Activated CD8-positive, alpha-beta memory T cell treated with anti-CD3 and anti-CD28 coated beads, Interleukin-2, amount 10 ng/mL, durations not matched to agents 7 days and 5 days (primary cell): ENCODE results near the gene PCDHGA1. TPM values are rescaled to one million over a fixed set of nuclear protein-coding genes. Genes with fewer than 3 reads are reported as not detected.

Experiments
- ATAC-seq: fragments of 150-1000 bp; cut with Tn5 transposase; one replicate; pipeline ENCODE4 v1.10.0; 2021; ENCODE audit warnings: moderate library complexity
- CTCF ChIA-PET: fragments of 350-600 bp; sonication (Branson Sonifier 250); formaldehyde crosslinking; loops from one replicate; lab custom pipeline; 2021; ENCODE audit warnings: antibody characterized with exemption; lab: Charles Lee
- DNase-seq: peaks from one replicate; pipeline ENCODE4 v3.0.0-alpha.2; 2020
- H3K27ac Mint-ChIP-seq: one replicate; pipeline ENCODE4 v1.8.0; 2021; ENCODE audit warnings: mild to moderate bottlenecking, mixed read lengths
- H3K27me3 Mint-ChIP-seq: one replicate; pipeline ENCODE4 v1.8.0; 2021; ENCODE audit warnings: mixed read lengths
- H3K36me3 Mint-ChIP-seq: one replicate; pipeline ENCODE4 v1.8.0; 2021; ENCODE audit warnings: mild to moderate bottlenecking, mixed read lengths
- H3K4me1 Mint-ChIP-seq: one replicate; pipeline ENCODE4 v1.8.0; 2021; ENCODE audit warnings: mixed read lengths
- H3K4me3 Mint-ChIP-seq: one replicate; pipeline ENCODE4 v1.8.0; 2021; ENCODE audit warnings: mild to moderate bottlenecking, moderate library complexity, mixed read lengths
- H3K9me3 Mint-ChIP-seq: one replicate; pipeline ENCODE4 v1.8.0; 2022; ENCODE audit warnings: low read depth, mixed read lengths
- total RNA-seq, 2 experiments: library from RNA; stranded (reverse); gene quantifications; one replicate each; pipeline ENCODE4 v1.2.3, GENCODE V29; 2021

The PCDHGA1 gene
- total RNA-seq, 2 experiments from 2014 or later: not detected

GRCh38 chr5:141355641-141356040 lies 25.3 kb downstream of the PCDHGA1 start:
- CTCF ChIA-PET: interaction anchor here (0.8 to 1.2 kb wide), 6 partner anchors 11 to 202 kb away, joined by 3 to 8 read pairs (median 4); partner anchors contain the start of genes PCDHGA1, PCDHGA11, PCDHGA3 and PCDHGB3
- peaks cover 8% of the 10 kb centered on the region for H3K36me3 Mint-ChIP-seq
- no peak overlapping the region for H3K27ac Mint-ChIP-seq
- H3K4me1 Mint-ChIP-seq: peaks cover 2% of the 10 kb centered on the region
- DNase-seq (no peak), ATAC-seq (no peak)
- peaks cover 47% of the 10 kb centered on the region for H3K27me3 Mint-ChIP-seq
- H3K4me3 Mint-ChIP-seq: no peak overlapping the region
- H3K9me3 Mint-ChIP-seq: peaks cover 14% of the 10 kb centered on the region

GRCh38 chr5:141356133-141356532 lies 25.8 kb downstream of the PCDHGA1 start:
- Mint-ChIP-seq H3K9me3 (peaks cover 17% of the 10 kb centered on the region), H3K4me1 (peaks cover 2% of the 10 kb centered on the region), H3K4me3 (no peak overlapping the region), H3K27ac (no peak overlapping the region), H3K36me3 (peaks cover 13% of the 10 kb centered on the region), H3K27me3 (peaks cover 47% of the 10 kb centered on the region)
- ATAC-seq: no peak
- CTCF ChIA-PET: interaction anchor here (0.8 to 1.2 kb wide), 3 partner anchors 65 to 202 kb away, joined by 3 to 4 read pairs (median 4); partner anchors contain the start of gene PCDHGA11
- DNase-seq: no peak

GRCh38 chr5:141356950-141357349 lies 26.6 kb downstream of the PCDHGA1 start:
- Mint-ChIP-seq H3K36me3 (peaks cover 15% of the 10 kb centered on the region), H3K4me1 (peaks cover 2% of the 10 kb centered on the region), H3K9me3 (peaks cover 17% of the 10 kb centered on the region), H3K4me3 (no peak overlapping the region), H3K27ac (no peak overlapping the region), H3K27me3 (peaks cover 51% of the 10 kb centered on the region)
- DNase-seq (no peak), ATAC-seq (no peak)
- CTCF ChIA-PET: no interaction called here

GRCh38 chr5:141359790-141360426 lies 29.6 kb downstream of the PCDHGA1 start, which contains the start of gene PCDHGB2:
Gene PCDHGB2, plus strand, starts transcription at chr5:141359994. Its CDS starts 142 bp downstream, at chr5:141360136.
- Mint-ChIP-seq H3K4me3 (peak within 1 kb of the TSS; percentile 75), H3K9me3 (peaks cover 15% of the 10 kb centered on the region), H3K36me3 (peaks cover 15% of the 10 kb centered on the region), H3K27ac (peak within 1 kb of the TSS; percentile 6), H3K4me1 (peaks cover 2% of the 10 kb centered on the region), H3K27me3 (peaks cover 69% of the 10 kb centered on the region)
- ATAC-seq (no peak), DNase-seq (no peak)
- CTCF ChIA-PET: interaction anchor here (0.5 to 1.9 kb wide), 6 partner anchors 61 to 276 kb away, joined by 3 to 7 read pairs (median 4); partner anchors contain the start of gene PCDHGA11

GRCh38 chr5:141360685-141361084 lies 30.4 kb downstream of the PCDHGA1 start:
- H3K4me3 Mint-ChIP-seq: peak overlapping the region; percentile 75
- DNase-seq: no peak
- H3K27me3 Mint-ChIP-seq: peaks cover 70% of the 10 kb centered on the region
- no peak overlapping the region for H3K27ac Mint-ChIP-seq
- H3K36me3 Mint-ChIP-seq: peaks cover 15% of the 10 kb centered on the region
- CTCF ChIA-PET: interaction anchor here (1.7 to 1.9 kb wide), 2 partner anchors 203 to 207 kb away, joined by 6 to 7 read pairs; no protein-coding TSS in a partner anchor
- H3K4me1 Mint-ChIP-seq: peaks cover 2% of the 10 kb centered on the region
- ATAC-seq: no peak
- H3K9me3 Mint-ChIP-seq: peaks cover 17% of the 10 kb centered on the region

GRCh38 chr5:141362719-141363118 lies 32.4 kb downstream of the PCDHGA1 start:
- peaks cover 15% of the 10 kb centered on the region for H3K9me3 Mint-ChIP-seq
- no peak overlapping the region for H3K4me3 Mint-ChIP-seq
- peaks cover 15% of the 10 kb centered on the region for H3K36me3 Mint-ChIP-seq
- DNase-seq (no peak), ATAC-seq (no peak)
- H3K4me1 Mint-ChIP-seq: peaks cover 2% of the 10 kb centered on the region
- H3K27me3 Mint-ChIP-seq: peaks cover 70% of the 10 kb centered on the region
- CTCF ChIA-PET: interaction anchor here (1.6 kb wide), 1 partner anchor 59 kb away, joined by 4 read pairs; the partner anchor contains the start of gene PCDHGA11
- no peak overlapping the region for H3K27ac Mint-ChIP-seq

GRCh38 chr5:141363952-141364660 lies 33.8 kb downstream of the PCDHGA1 start, which contains the start of gene PCDHGA5:
Gene PCDHGA5, plus strand, starts transcription at chr5:141364162. Its CDS starts 169 bp downstream, at chr5:141364331.
- Mint-ChIP-seq H3K4me3 (no peak within 1 kb of the TSS), H3K27me3 (peaks cover 74% of the 10 kb centered on the region), H3K4me1 (peaks cover 2% of the 10 kb centered on the region), H3K36me3 (peaks cover 15% of the 10 kb centered on the region), H3K9me3 (peaks cover 15% of the 10 kb centered on the region), H3K27ac (peak within 1 kb of the TSS; percentile 10)
- ATAC-seq (no peak), DNase-seq (no peak)
- CTCF ChIA-PET: interaction anchor here (0.8 to 1.6 kb wide), 4 partner anchors 14 to 57 kb away, joined by 3 to 4 read pairs (median 3); partner anchors contain the start of genes PCDHGA10, PCDHGA11, PCDHGB1 and PCDHGB6

GRCh38 chr5:141366016-141366896 lies 35.9 kb downstream of the PCDHGA1 start:
- H3K27ac Mint-ChIP-seq: no peak overlapping the region
- no peak overlapping the region for H3K4me3 Mint-ChIP-seq
- DNase-seq (no peak), ATAC-seq (no peak)
- CTCF ChIA-PET: interaction anchor here (0.7 kb wide), 1 partner anchor 189 kb away, joined by 3 read pairs; the partner anchor contains the start of gene PCDHB8
- H3K27me3 Mint-ChIP-seq: peaks cover 77% of the 10 kb centered on the region
- peaks cover 13% of the 10 kb centered on the region for H3K9me3 Mint-ChIP-seq
- peaks cover 5% of the 10 kb centered on the region for H3K36me3 Mint-ChIP-seq
- peaks cover 2% of the 10 kb centered on the region for H3K4me1 Mint-ChIP-seq

GRCh38 chr5:141369994-141370848 lies 39.9 kb downstream of the PCDHGA1 start, which contains the start of gene PCDHGB3:
Gene PCDHGB3, plus strand, starts transcription at chr5:141370242. Its CDS starts 153 bp downstream, at chr5:141370395.
- DNase-seq (no peak), ATAC-seq (no peak)
- peaks cover 71% of the 10 kb centered on the region for H3K27me3 Mint-ChIP-seq
- H3K9me3 Mint-ChIP-seq: peaks cover 17% of the 10 kb centered on the region
- CTCF ChIA-PET: interaction anchor here (0.7 to 2.0 kb wide), 13 partner anchors 9 to 284 kb away, joined by 3 to 13 read pairs (median 4); partner anchors contain the start of genes PCDHGA10, PCDHGA12, PCDHGA4 and PCDHGA9
- H3K4me3 Mint-ChIP-seq: peak within 1 kb of the TSS; percentile 40
- no peak within 1 kb of the TSS for H3K27ac Mint-ChIP-seq
- H3K4me1 Mint-ChIP-seq: peaks cover 2% of the 10 kb centered on the region
- H3K36me3 Mint-ChIP-seq: no peaks in the 10 kb centered on the region

GRCh38 chr5:141371572-141372475 lies 41.5 kb downstream of the PCDHGA1 start:
- DNase-seq (no peak), ATAC-seq (no peak)
- H3K27ac Mint-ChIP-seq: no peak overlapping the region
- peaks cover 2% of the 10 kb centered on the region for H3K4me1 Mint-ChIP-seq
- CTCF ChIA-PET: interaction anchor here (1.0 to 1.8 kb wide), 3 partner anchors 9 to 50 kb away, joined by 3 to 5 read pairs (median 4); partner anchors contain the start of gene PCDHGA11
- no peak overlapping the region for H3K4me3 Mint-ChIP-seq
- peaks cover 64% of the 10 kb centered on the region for H3K27me3 Mint-ChIP-seq
- peaks cover 20% of the 10 kb centered on the region for H3K9me3 Mint-ChIP-seq
- no peaks in the 10 kb centered on the region for H3K36me3 Mint-ChIP-seq
